ENCODE results near the gene BMX. TPM values are rescaled to one million over a fixed set of nuclear protein-coding genes. Genes with fewer than 3 reads are reported as not detected.

BMX gene
- total RNA-seq, 1 experiment from 2014 or later, result not detected

- H3K27ac ChIP-seq (ENCODE audit: insufficient read length, low read depth, low read length), result no peak overlapping the region
- no peaks in the 10 kb centered on the region for H3K79me1 ChIP-seq (ENCODE audit: insufficient read depth, low read depth, low read length, poor library complexity, severe bottlenecking)
- H2BK120ac ChIP-seq (ENCODE audit: low read depth, low read length, poor library complexity, severe bottlenecking), result no peak overlapping the region
- no peak overlapping the region for H3K4me3 Mint-ChIP-seq
- H2BK5ac ChIP-seq (ENCODE audit: insufficient read length, low read length), result no peak overlapping the region
- peaks cover 6% of the 10 kb centered on the region in 2 experiments for H3K4me1 Mint-ChIP-seq
- H3K18ac ChIP-seq (ENCODE audit: insufficient read length, low read depth, low read length), result no peak overlapping the region
- no peak overlapping the region for H2BK12ac ChIP-seq (ENCODE audit: insufficient read length, low read depth, low read length)
- no peaks in the 10 kb centered on the region for H4K20me1 ChIP-seq (ENCODE audit: control insufficient read depth, insufficient read depth, insufficient read length)
- H2BK20ac ChIP-seq (ENCODE audit: low read depth, low read length, poor library complexity, severe bottlenecking), result no peak overlapping the region
- H3K23ac ChIP-seq (ENCODE audit: insufficient read length, low read depth, low read length), result no peak overlapping the region
- no peak overlapping the region for H3K4ac ChIP-seq (ENCODE audit: low read depth, low read length)
- no peaks in the 10 kb centered on the region for H3K9me3 Mint-ChIP-seq
- H3K4me1 ChIP-seq (ENCODE audit: insufficient read depth, low read length), result no peaks in the 10 kb centered on the region
- H3K14ac ChIP-seq (ENCODE audit: insufficient read depth, low read length), result no peak overlapping the region
- H3T11ph ChIP-seq (ENCODE audit: low read length), result no peak overlapping the region
- no peak overlapping the region for H2AK5ac ChIP-seq (ENCODE audit: insufficient read length, low read length)
- H2BK15ac ChIP-seq (ENCODE audit: low read depth, low read length), result no peak overlapping the region
- DNase-seq, result peak; percentile 72
- no peaks in the 10 kb centered on the region for H3K23me2 ChIP-seq (ENCODE audit: insufficient read length, low read depth, low read length, poor library complexity, severe bottlenecking)
- no peak overlapping the region for H4K91ac ChIP-seq (ENCODE audit: insufficient read length, low read depth, low read length)
- no peak overlapping the region for H3K56ac ChIP-seq (ENCODE audit: insufficient read length, low read depth, low read length)
- no peaks in the 10 kb centered on the region; the same call in 1 of the 2 replicates for H3K27me3 Mint-ChIP-seq (ENCODE audit: low read depth)
- H3K27me3 ChIP-seq (ENCODE audit: insufficient read depth, low read length), result no peaks in the 10 kb centered on the region
- no peaks in the 10 kb centered on the region for H3K9me3 ChIP-seq (ENCODE audit: control insufficient read depth, low read depth, low read length)
- no peak overlapping the region for H4K8ac ChIP-seq (replicated peaks; ENCODE audit: insufficient read length, low read depth, low read length)
- H4K5ac ChIP-seq (ENCODE audit: insufficient read length, low read depth, low read length), result no peak overlapping the region
- H3K36me3 Mint-ChIP-seq (ENCODE audit: insufficient read depth in 1 of 3, low read depth in 3 of 3), result no peaks in the 10 kb centered on the region
- no peak overlapping the region for H3K9ac ChIP-seq (ENCODE audit: extremely low read depth, insufficient read length, low read length)
- no CpG with 5 or more reads among the region's 4 CpGs for WGBS (ENCODE audit: extremely low coverage, insufficient read length, low lambda C conversion rate)
- no peak overlapping the region for H3K27ac Mint-ChIP-seq
- TF ChIP-seq CTCF (conservative IDR thresholded peaks at IDR 0.05), result peak; percentile 84
- no peaks in the 10 kb centered on the region for H3K79me2 ChIP-seq (ENCODE audit: insufficient read depth, low read length)
- H3K4me2 ChIP-seq (ENCODE audit: insufficient read depth, insufficient read length, low read length), result no peak overlapping the region
- H2AFZ ChIP-seq (ENCODE audit: low read length), result no peak overlapping the region
These were observed 2.7 kb upstream of the BMX start for GRCh38 chrX:15497865-15498264.

Measured in H9 (cell line).